Sciatic nerve (tissue), 2 donors: ENCODE measurements around the gene PES1. TPM values are rescaled to one million over a fixed set of nuclear protein-coding genes. Genes with fewer than 3 reads are reported as not detected.
"Not testable (repeated sequence)": the region's sequence is repeated elsewhere in the genome, so short reads cannot be mapped to it uniquely, and the experiment has no call there.

Experiments
- ATAC-seq: fragments of 200-7000 bp; cut with Tn5 transposase; one replicate; pipeline ENCODE4 v1.9.1; 2020; ENCODE audit warnings: mild to moderate bottlenecking, moderate library complexity
- DNase-seq: peaks from one replicate; pipeline ENCODE4 v3.0.0-alpha.2; 2020; ENCODE audit warnings: low spot score
- intact Hi-C: fragments of 100-400 bp; cut with DNase I; formaldehyde crosslinking; loops from one replicate; pipeline ENCODE4 v1.14.2; 2022
- total RNA-seq: library from RNA; stranded (reverse); fragmentation: NEBNext Ultra II Directional; extraction: Animal tissue kit (Norgen Biotek cat#: 25700); gene quantifications from one replicate; pipeline ENCODE4 v1.2.1, GENCODE V29; 2021
- donor health status: DM: no; HTN: no; CAD: no.
- donor health status: DM: no; HTN: no; CAD: no.

The PES1 gene
- total RNA-seq, 1 donor from 2014 or later, result 46.6 TPM

DNA sequence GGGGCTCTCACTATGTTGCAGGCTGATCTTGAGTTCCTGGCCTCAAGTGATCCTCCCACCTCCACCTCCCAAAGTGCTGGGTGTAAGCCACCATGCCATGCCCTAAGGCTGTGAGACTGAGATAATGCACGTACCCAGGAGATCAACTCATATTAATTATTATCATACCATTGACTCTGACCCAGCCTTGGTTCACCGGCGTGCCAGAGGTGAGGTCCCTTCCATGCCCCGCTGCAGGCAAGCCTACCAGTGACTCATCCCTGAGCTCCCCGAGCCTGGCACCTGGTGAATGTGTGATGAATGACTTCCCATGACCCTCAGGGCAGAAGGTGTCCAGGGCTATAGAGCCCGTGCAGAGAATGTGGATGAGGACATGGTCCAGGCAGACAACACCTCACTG is 29.3 kb downstream of the PES1 start:
- intact Hi-C loops, result no loop called here
- DNase-seq (no peak), ATAC-seq (no peak)

DNA sequence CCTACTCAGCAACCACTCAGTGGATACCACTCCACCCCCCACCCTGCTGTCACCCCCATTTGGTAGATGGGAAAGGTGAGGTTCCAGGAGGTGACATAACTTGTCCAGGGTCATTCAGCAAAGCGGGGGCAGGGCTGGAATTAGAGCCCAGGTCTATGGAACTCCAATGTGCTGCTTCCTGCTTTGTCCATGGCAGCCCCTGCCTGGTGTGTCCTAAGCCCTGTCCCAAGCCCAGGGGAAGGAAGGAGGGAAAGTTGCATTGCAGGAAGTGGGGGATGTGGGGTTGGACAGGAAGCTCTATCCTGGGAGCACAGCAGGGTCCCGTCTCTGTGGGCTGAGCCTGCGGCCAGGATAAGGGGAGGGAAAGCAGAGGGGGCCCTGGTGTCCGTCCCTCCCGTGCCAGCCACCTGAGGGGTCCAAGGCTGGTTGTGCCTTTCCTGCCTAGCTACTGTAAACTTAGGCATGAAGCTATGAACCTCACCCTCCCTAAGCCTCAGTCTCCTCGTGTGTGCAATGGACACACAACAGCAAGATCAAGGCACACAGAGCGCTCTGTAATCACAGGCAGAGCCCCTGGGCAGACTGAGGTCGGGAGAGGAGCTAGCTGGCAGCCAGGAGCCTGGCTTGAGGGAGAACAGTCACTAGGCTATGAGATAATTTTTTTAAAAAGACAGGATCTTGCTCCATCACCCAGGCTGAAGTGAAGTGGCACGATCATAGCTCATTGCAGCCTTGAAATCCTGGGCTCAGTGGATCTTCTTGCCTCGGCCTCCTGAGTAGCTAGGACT is 30.1 kb downstream of the PES1 start:
- ATAC-seq (no peak), DNase-seq (no peak)
- intact Hi-C loops, result no loop called here

DNA sequence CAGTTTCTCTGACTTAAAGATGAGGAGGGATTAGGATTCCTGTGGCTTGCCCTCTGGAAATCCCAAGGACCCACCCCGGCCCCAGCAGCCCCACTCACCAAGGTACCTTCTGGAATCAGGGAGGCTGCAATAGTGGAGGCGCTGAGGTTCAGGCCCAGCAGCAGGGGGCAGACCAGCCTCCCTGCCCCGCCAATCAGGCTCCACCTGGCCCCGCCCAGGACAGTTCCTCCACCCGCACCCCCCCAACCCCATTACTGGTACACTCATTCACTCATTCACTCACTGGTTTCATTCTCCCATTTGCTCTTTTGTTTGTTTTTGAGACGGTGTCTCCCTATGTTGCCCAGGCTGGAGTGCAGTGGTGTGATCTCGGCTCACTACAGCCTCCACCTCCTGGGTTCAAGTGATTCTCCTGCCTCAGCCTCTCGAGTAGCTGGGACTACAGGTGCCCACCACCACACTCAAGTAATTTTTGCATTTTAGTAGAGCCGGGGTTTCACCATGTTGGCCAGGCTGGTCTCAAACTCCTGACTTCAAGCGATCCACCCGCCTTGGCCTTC is 31.0 kb downstream of the PES1 start:
- intact Hi-C loops, ATAC-seq, DNase-seq: not testable (repeated sequence)

DNA sequence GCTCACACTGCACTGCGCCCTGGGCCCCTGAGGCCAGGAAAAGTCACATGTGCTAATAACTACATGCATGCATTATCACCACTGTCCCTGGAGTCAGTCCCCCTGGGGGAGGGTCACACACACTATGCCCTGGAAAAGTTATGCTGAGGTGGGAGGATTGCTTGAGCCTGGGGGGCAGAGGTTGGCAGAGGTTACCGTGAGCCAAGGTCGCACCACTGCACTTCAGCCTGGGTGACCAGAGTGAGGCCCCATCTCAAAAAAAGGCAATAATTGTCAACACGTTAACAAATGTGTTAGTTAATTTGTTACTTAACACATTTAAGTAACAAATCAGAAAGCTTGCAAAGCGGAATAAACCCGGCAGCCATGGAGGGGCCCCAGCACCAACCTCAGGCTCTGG is 31.8 kb downstream of the PES1 start:
- ATAC-seq (no peak), DNase-seq (no peak)
- intact Hi-C loops, result no loop called here

DNA sequence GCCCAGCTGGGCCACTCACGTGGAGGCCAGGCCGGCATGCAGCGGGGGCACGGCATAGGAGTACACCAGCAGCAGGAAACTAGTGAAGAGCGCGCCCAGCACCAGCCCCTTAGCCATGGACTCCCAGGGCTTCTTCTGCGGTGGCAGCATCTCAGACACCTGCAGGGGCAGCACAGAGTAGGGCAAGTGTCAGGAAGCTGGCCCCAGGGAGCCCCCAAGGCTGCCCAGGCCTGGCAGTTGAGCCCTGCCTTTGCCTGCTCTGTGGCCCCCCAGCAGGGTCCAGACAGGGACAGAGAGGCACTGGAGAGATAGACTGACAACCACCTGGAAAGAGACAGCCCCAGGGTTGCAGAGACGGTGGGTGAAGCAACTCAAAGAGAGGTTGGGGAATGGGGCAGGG is 34.5 kb downstream of the PES1 start:
- DNase-seq (no peak), ATAC-seq (no peak)
- intact Hi-C loops, result no loop called here

DNA sequence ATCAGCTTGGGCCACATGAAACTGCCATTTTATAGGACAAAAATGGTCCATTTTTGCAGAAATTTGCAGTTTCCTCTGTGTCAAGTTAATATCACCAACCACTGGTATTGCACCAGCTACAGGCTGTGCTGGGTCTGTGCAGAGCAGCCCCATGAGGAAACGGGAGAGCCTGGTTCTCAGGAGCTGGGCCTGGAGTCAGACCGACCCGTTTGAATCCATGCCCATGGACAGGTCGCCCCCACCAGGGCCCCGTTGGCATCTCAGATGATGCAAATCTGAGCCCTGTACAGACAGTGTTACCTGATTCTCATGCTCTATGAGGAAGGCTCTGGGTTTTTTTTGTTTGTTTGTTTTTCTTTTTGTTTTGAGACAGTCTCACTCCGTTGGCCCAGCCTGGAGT is 35.3 kb downstream of the PES1 start:
- intact Hi-C loops, result no loop called here
- DNase-seq (no peak), ATAC-seq (no peak)

DNA sequence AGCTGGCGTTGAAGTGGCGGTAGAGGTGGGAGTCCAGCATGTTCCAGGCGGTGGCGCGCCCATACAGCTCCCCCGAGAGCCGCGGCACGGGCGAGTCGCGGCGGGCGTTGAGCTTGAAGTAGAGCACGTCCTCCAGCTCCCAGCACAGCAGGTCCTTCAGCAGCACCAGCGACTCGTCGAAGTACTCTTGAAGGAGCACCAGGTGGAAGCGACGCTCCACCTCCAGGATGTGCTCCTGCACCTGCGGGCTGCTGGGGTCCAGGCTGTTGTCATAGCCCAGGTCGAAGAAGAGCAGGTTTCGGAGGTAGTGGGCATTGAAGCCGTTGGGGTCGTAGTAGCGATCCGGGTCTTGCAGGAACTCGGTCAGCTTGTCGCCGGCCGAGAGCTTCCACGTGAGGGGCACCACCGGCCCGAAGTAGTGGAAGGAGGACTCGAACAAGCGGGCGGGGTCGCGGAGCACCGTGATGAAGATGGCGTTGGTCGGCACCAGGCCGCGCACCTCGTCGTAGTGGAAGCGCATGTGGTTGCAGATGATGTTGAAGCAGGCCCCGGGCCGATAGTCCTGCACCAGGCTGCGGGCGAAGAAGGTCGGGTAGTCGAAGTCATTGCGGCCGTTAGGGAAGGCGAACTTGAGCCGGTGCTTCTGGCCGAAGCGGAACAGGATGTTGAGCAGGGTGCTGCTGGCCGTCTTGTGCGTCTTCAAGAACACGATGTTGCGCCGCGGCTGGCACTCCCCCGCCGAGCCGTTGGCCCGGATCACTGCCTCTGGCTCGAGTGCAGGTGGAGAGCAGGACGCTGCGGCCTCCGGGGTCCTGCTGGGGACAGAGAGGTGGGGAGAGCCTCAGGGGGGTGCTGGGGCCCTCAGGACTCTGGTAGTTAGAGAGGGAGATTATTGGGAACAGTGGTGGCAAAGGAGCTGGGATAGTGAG is 36.2 kb downstream of the PES1 start:
- ATAC-seq (no peak), DNase-seq (no peak)

DNA sequence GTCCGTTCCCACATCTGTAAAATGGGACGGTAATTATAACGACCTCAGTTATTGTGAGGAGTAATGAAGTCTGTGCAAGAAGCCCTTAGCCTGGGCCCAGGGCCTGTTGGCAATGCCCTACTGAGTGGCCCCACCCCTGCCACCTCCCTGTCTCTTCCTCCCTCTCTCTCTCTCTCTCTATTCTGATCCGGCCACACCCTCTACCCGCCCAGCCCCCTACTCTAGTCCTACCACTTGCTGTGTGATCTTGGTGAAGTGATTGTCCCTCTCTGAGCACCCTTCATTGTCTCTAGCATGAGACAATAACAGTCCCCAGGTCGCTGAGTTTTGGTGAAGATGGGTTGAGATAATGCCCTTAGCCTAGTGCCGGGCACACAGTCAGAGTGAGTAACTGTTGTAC is 37.7 kb downstream of the PES1 start:
- intact Hi-C loops, result no loop called here
- DNase-seq (no peak), ATAC-seq (no peak)

More for the DNA sequence above, 36.2 kb downstream of the PES1 start:
- intact Hi-C loops, result no loop called here

DNA sequence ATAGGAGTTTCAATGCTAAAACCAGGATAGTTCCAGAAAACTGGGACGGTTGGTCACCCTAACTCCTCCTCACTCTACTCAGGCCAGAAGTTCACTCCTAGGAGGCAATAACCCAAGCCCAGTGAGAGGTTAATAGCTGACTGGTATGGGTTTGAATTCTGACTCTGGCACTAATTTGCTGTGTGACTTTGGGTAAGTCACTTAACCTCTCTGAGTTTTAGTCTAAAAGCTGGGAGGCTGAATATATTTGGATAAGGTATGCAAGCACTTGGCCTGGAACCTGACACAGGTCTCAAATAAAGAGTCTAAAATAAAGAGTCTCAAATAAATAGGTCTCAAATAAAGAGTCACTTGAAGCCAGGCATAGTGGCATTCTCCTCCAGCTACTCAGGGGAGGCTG is 39.0 kb downstream of the PES1 start:
- intact Hi-C loops, result no loop called here

DNA sequence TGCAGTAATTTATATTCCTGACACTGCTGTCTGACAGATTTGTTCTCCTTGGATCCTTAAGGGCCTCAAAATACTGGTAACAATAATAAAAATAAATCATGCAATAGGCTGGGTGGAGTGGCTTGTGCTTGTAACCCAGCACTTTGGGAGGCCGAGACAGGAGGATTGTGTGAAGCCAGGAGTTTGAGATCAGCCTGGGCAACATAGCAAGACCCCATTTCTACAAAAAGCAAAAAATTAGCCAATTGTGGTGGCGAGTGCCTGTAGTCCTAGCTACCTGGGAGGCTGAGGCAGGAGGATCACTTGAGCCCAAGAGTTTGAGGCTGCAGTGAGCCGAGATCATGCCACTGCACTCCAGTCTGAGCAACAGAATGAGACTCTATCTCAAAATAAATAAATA is 39.9 kb downstream of the PES1 start:
- intact Hi-C loops, ATAC-seq, DNase-seq: not testable (repeated sequence)

More for the DNA sequence above, 39.0 kb downstream of the PES1 start:
- no peak for ATAC-seq
- no peak for DNase-seq

DNA sequence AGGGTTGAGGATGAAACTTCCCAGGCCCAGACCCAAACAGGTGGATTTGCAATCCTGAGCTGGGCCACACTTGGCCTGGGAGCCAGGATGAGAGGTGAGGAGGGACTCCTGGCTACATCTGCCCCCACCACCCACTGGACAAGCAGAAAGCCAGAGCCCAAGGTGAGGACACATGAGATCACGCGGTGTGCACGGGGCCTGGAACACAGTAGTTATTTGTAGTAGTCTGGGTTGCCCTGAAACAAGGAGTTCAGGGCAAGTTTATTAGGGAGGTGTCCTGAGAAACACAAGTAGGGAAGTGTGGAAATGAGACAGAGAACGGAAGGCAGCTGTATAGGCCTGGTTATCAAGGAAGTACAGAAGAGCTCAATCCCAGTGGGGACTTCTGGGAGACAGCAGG is 44.5 kb downstream of the PES1 start:
- intact Hi-C loops, result no loop called here
- no peak for ATAC-seq
- no peak for DNase-seq

DNA sequence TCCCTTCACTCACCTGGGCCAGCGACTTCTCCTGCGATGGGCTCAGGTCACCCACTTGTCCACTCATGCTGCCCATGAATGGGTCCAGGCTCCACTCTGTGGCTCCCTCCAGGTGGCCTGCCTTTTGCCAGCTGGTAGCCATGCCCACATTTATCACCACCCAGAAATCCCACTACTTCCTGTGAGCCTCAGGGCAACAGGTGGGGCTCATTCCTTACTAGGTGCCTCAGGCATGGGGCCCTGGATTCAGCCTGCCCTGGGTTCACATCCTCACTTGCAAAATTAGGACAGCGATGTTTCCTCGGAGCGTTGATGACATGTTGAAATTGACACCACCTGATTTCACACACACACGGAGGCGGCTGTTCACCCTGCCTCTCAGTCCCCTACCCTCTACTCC is 45.1 kb downstream of the PES1 start, which contains the start of gene SEC14L6:
Gene SEC14L6 (minus strand): TSS at position 126 of the 400 bp plus-strand sequence. CDS start 59 bp downstream, at position 67.
- no peak for DNase-seq
- no peak for ATAC-seq
- intact Hi-C loops, result no loop called here

DNA sequence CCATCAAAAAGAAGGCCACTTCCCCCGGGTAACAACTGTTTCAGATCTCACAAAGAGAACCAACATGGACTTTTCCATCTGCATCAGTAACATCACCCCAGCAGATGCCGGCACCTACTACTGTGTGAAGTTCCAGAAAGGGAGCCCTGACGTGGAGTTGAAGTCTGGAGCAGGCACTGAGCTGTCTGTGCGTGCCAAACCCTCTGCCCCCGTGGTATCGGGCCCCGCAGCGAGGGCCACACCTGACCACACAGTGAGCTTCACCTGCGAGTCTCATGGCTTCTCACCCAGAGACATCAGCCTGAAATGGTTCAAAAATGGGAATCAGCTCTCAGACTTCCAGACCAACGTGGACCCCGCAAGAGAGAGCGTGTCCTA is 48.9 kb downstream of the PES1 start:
- no peak for DNase-seq
- intact Hi-C loops, result no loop called here
- ATAC-seq, result peak; percentile 36

DNA sequence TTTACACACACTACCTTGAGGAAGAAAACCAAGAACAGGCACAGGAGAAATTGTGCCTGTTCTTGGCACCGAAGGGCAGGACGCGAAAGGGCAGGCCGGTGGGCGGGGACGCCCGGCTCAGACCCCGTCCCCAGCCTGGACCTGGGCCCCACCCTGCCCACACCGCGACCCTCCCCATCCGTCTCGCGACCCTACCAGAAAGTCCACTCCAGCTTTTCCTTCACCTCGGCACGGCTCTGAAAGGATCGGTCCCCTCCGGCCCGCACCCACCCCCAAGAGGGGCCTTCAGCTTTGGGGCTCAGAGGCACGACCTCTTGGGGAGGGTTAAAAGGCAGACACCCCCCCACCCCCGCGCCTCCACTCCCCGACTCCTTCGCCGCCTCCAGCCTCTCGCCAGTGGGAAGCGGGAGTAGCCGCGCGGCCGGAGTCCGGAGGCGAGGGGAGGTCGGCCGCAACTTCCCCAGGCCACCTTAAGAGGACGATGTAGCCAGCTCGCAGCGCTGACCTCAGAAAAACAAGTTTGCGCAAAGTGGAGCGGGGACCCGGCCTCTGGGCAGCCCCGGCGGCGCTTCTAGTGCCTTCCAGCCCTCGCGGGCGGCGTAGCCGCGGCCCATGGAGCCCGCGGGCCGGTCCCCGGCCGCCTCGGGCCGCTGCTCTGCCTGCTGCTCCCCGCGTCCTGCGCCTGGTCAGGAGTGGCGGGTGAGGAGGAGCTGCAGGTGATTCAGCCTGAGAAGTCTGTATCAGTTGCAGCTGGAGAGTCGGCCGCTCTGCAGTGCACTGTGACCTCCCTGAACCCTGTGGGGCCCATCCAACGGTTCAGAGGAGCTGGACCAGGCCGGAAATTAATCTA is 49.5 kb downstream of the PES1 start:
- intact Hi-C loops, result no loop called here
- DNase-seq, result no peak

DNA sequence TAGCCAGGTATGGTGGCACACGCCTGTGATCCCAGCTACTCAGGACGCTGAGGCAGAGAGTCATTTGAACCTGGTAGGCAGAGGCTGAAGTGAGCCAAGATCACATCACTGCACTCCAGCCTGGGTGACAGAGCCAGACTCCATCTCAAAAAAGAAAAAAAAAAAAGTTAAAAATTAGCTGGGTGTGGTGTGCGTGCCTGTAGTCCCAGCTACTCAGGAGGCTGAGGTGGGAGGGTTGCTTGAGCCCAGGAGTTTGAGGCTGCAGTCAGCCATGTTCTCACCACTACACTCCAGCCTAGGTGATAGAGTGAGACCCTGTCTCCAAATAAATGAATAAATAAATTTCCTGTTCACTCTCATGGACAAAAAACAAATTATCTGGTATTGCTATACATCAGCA is 50.2 kb downstream of the PES1 start:
- intact Hi-C loops, result not testable (repeated sequence)

More for the DNA sequence above, 49.5 kb downstream of the PES1 start:
- peak; percentile 20 for ATAC-seq

DNA sequence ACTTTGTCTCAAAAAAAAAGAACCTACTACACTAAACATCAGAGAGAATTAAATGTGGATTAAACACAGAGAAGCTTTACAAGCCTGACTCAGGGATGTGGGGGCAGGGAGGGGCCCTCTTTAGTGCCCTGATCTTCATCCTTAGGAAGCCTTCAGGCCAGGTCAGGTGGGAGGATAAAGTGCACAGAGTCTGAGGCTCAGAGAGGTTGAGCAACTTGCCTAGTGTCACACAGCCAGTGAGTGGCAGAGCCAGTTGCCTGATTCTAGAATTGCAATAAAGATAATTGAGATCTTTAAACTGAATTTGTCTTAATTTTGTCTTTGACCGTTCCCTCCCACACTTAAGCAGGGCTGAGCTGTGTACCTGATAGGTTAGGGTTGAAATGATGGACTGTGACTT is 52.3 kb downstream of the PES1 start:
- intact Hi-C loops, result no loop called here
- ATAC-seq, result no peak
- no peak for DNase-seq

More for the DNA sequence above, 50.2 kb downstream of the PES1 start:
- not testable (repeated sequence) for DNase-seq, ATAC-seq

DNA sequence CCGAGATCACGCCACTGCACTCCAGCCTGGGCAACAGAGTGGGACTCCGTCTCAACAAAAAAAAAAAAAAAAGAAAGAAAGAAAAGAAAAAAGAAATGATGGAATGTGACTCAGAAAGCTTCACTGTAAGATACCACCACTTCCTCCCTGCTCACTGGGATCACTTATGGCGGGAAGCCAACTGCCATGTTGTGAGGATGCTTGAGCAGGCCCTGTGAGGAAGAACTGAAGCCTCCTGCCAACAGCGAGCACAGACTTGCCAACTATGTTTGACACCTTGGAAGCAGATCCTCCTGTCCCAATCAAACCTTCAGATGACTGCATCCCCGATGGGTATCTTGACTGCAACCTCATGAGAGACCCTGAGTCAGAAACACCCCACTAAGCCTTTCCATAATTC is 53.4 kb downstream of the PES1 start:
- ATAC-seq (no peak), DNase-seq (no peak)
- intact Hi-C loops, result no loop called here

DNA sequence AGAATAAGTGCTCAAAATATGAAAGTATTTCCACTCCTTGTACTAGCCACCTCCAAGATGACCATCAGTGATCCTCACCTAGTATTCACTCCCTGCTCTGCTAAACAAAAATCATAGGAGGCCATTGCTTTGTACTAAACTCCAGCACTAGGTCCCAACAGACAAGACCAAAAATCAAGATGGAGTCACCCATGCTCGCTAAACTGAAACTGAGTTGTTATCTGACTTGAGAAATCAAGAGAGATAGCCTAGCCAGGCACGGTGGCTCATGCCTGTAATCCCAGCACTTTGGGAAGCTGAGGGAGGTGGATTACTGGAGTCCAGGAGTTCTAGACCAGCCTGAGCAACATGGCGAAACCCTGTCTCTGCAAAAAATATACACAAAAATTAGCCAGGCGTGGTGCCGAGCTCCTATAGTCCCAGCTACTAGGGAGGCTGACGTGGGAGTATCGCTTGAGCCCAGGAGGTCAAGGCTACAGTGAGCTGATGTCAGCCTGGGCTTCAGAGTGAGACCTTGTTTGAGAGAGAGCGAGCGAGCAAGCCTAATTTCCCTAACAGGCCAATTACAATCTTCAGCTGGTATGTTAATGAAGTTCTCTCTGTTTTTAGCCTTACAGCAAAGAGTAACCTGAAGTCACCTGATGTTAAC is 54.5 kb downstream of the PES1 start:
- no peak for ATAC-seq
- intact Hi-C loops, result no loop called here
- DNase-seq, result no peak
